H9 (cell line): ENCODE data around the gene CAMP. TPM values are rescaled to one million over a fixed set of nuclear protein-coding genes. Genes with fewer than 3 reads are reported as not detected.

Experiments used
- DNase-seq: peaks from one replicate; pipeline ENCODE4 v3.0.0-alpha.2; 2017
- H2AFZ ChIP-seq: one replicate; pipeline ENCODE4 v1.6.1; 2013; ENCODE audit warnings: mild to moderate bottlenecking, low read length, control low read depth, moderate library complexity
- H2AK5ac ChIP-seq: 2 replicates; pipeline ENCODE4 v1.6.1; 2013; ENCODE audit warnings: low read length, control low read depth, mixed read lengths; ENCODE audit not compliant: insufficient read length
- H2BK120ac ChIP-seq: one replicate; pipeline ENCODE4 v1.6.1; 2013; ENCODE audit warnings: low read depth, mild to moderate bottlenecking, low read length, control low read depth, inconsistent platforms; ENCODE audit not compliant: poor library complexity, severe bottlenecking
- H2BK12ac ChIP-seq: 2 replicates; pipeline ENCODE4 v1.6.1; 2013; ENCODE audit warnings: low read length, control low read depth, mixed read lengths, low read depth; ENCODE audit not compliant: insufficient read length
- H2BK15ac ChIP-seq: 2 replicates; pipeline ENCODE4 v1.6.1; 2013; ENCODE audit warnings: low read depth, low read length, control low read depth
- H2BK20ac ChIP-seq: one replicate; pipeline ENCODE4 v1.6.1; 2013; ENCODE audit warnings: low read depth, mild to moderate bottlenecking, low read length, control low read depth, inconsistent platforms; ENCODE audit not compliant: poor library complexity, severe bottlenecking
- H2BK5ac ChIP-seq: 2 replicates; pipeline ENCODE4 v1.6.1; 2013; ENCODE audit warnings: low read length, control low read depth, mixed read lengths; ENCODE audit not compliant: insufficient read length
- H3K14ac ChIP-seq: 2 replicates; pipeline ENCODE4 v1.6.1; 2013; ENCODE audit warnings: low read length, control low read depth; ENCODE audit not compliant: insufficient read depth
- H3K18ac ChIP-seq: 2 replicates; pipeline ENCODE4 v1.6.1; 2013; ENCODE audit warnings: low read depth, mild to moderate bottlenecking, mixed read lengths, low read length, control low read depth; ENCODE audit not compliant: insufficient read length
- H3K23ac ChIP-seq: 2 replicates; pipeline ENCODE4 v1.6.1; 2013; ENCODE audit warnings: low read length, control low read depth, mixed read lengths, low read depth; ENCODE audit not compliant: insufficient read length
- H3K23me2 ChIP-seq: 2 replicates; pipeline ENCODE4 v1.6.1; 2013; ENCODE audit warnings: low read depth, mild to moderate bottlenecking, mixed read lengths, low read length, control low read depth; ENCODE audit not compliant: insufficient read length, poor library complexity, severe bottlenecking
- H3K27ac ChIP-seq: 2 replicates; pipeline ENCODE4 v1.5.1; 2013; ENCODE audit warnings: low read length, control low read depth, mixed read lengths, low read depth; ENCODE audit not compliant: insufficient read length
- H3K27me3 ChIP-seq: 2 replicates; pipeline ENCODE4 v1.6.1; 2013; ENCODE audit warnings: low read length, control low read depth, inconsistent platforms; ENCODE audit not compliant: insufficient read depth
- H3K4ac ChIP-seq: 2 replicates; pipeline ENCODE4 v1.6.1; 2013; ENCODE audit warnings: low read depth, mild to moderate bottlenecking, control low read depth, inconsistent platforms, low read length, moderate library complexity
- H3K4me1 ChIP-seq: 2 replicates; pipeline ENCODE4 v1.6.1; 2013; ENCODE audit warnings: low read length, control low read depth, inconsistent platforms; ENCODE audit not compliant: insufficient read depth
- H3K4me2 ChIP-seq: 2 replicates; pipeline ENCODE4 v1.6.1; 2013; ENCODE audit warnings: low read length, control low read depth, mixed read lengths; ENCODE audit not compliant: insufficient read length, insufficient read depth
- H3K56ac ChIP-seq: 2 replicates; pipeline ENCODE4 v1.6.1; 2013; ENCODE audit warnings: low read depth, mild to moderate bottlenecking, mixed read lengths, low read length, control low read depth; ENCODE audit not compliant: insufficient read length
- H3K79me1 ChIP-seq: 2 replicates; pipeline ENCODE4 v1.6.1; 2013; ENCODE audit warnings: low read depth, mild to moderate bottlenecking, moderate library complexity, low read length, control low read depth, inconsistent platforms; ENCODE audit not compliant: insufficient read depth, poor library complexity, severe bottlenecking
- H3K79me2 ChIP-seq: 2 replicates; pipeline ENCODE4 v1.6.1; 2013; ENCODE audit warnings: low read length, control low read depth, inconsistent platforms; ENCODE audit not compliant: insufficient read depth
- H3K9ac ChIP-seq: 2 replicates; pipeline ENCODE4 v1.6.1; 2013; ENCODE audit warnings: low read length, control low read depth, mixed read lengths; ENCODE audit not compliant: insufficient read length; ENCODE audit errors: extremely low read depth
- H3K9me3 ChIP-seq: one replicate; pipeline ENCODE4 v1.6.1; 2013; ENCODE audit warnings: low read depth, low read length, inconsistent platforms; ENCODE audit not compliant: control insufficient read depth
- H3T11ph ChIP-seq: one replicate; pipeline ENCODE4 v1.6.1; 2013; ENCODE audit warnings: mild to moderate bottlenecking, low read length, control low read depth, inconsistent platforms
- H4K20me1 ChIP-seq: one replicate; pipeline ENCODE4 v1.6.1; 2013; ENCODE audit not compliant: control insufficient read depth, insufficient read length, insufficient read depth
- H4K5ac ChIP-seq: 2 replicates; pipeline ENCODE4 v1.6.1; 2013; ENCODE audit warnings: low read depth, mild to moderate bottlenecking, mixed read lengths, low read length, control low read depth; ENCODE audit not compliant: insufficient read length
- H4K8ac ChIP-seq: replicated peaks from 2 replicates; pipeline ENCODE4 v1.6.1; 2013; ENCODE audit warnings: low read length, control low read depth, mixed read lengths, low read depth; ENCODE audit not compliant: insufficient read length
- H4K91ac ChIP-seq: 2 replicates; pipeline ENCODE4 v1.6.1; 2013; ENCODE audit warnings: low read depth, mild to moderate bottlenecking, moderate library complexity, mixed read lengths, low read length, control low read depth; ENCODE audit not compliant: insufficient read length
- H3K27ac Mint-ChIP-seq, 3 experiments: 2 replicates in 2 of 3; 3 replicates in 1 of 3; pipeline ENCODE4 v1.8.0; 2020 to 2021; ENCODE audit warnings: mixed read lengths in 3 of 3, mild to moderate bottlenecking in 1 of 3, moderate library complexity in 1 of 3
- H3K27me3 Mint-ChIP-seq: 2 replicates; pipeline ENCODE4 v1.8.0; 2021; ENCODE audit warnings: low read depth, mild to moderate bottlenecking, moderate library complexity, mixed read lengths
- H3K36me3 Mint-ChIP-seq, 3 experiments: 2 replicates in 2 of 3; 3 replicates in 1 of 3; pipeline ENCODE4 v1.8.0; 2020 to 2021; ENCODE audit warnings: low read depth in 3 of 3, mixed read lengths in 3 of 3; ENCODE audit not compliant: insufficient read depth in 1 of 3
- H3K4me1 Mint-ChIP-seq, 2 experiments: 2 replicates each; pipeline ENCODE4 v1.8.0; 2020; ENCODE audit warnings: mixed read lengths in 2 of 2
- H3K4me3 Mint-ChIP-seq, 2 experiments: 2 replicates in 1 of 2; 3 replicates in 1 of 2; pipeline ENCODE4 v1.8.0; 2020 to 2021; ENCODE audit warnings: mild to moderate bottlenecking in 2 of 2, mixed read lengths in 2 of 2, moderate library complexity in 1 of 2
- H3K9me3 Mint-ChIP-seq, 2 experiments: 2 replicates in 1 of 2; 3 replicates in 1 of 2; pipeline ENCODE4 v1.8.0; 2020; ENCODE audit warnings: mild to moderate bottlenecking in 2 of 2, mixed read lengths in 2 of 2, moderate library complexity in 1 of 2
- WGBS: extraction: QIAGEN DNeasy Blood & Tissue Kit; methylation state at CpG from one replicate; pipeline ENCODE4 v1.1.7; 2013; ENCODE audit warnings: missing lambda C conversion rate, low lambda C conversion rate, mixed read lengths; ENCODE audit not compliant: insufficient read length; ENCODE audit errors: extremely low coverage; 5-methylcytosine and 5-hydroxymethylcytosine counted together
- total RNA-seq: library from RNA; stranded (reverse); gene quantifications from 2 replicates; pipeline ENCODE4 v1.2.1, GENCODE V29; 2021
- TF ChIP-seq, protein P1 (sequence below): fragments of 200-600 bp; sonication (generic); conservative IDR thresholded peaks from 3 replicates; pipeline ENCODE4 v1.8.0; 2021; ENCODE audit warnings: antibody characterized with exemption, mild to moderate bottlenecking

Gene CAMP
- total RNA-seq, 1 experiment from 2014 or later: not detected

DNA sequence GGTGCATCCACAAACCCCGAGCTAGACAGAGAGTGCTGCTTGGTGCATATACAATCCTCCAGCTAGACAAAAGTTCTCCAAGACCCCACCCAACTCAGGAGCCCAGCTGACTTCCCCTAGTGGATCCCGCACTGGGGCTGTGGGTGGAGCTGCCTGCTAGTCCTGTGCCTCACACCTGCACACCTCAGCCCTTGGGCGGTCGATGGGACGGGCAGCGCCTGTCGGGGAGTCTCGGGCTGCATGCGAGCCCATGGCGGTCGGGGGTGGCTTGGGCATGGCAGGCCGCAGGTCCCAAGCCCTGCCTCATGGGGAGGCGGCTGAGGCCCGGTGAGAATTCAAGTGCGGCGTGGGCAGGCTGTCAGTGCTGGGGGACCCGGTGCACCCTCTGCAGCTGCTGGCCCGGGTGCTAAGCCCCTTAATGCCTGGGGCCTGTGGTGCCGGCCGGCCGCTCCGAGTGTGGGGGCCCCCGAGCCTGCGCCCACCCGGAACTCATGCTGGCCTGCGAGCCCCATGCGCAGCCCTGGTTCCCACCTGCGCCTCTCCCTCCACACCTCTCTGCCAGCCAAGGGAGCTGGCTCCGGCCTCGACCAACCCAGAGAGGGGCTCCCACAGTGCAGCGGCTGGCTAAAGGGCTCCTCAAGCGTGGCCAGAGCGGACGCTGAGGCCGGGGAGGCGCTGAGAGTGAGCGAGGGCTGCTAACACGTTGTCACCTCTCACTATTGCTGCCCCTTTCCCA is 48.6 kb downstream of the CAMP start:
- H3K23ac ChIP-seq: no peak overlapping the region
- H3K18ac ChIP-seq: no peak overlapping the region
- no peak overlapping the region for H3K27ac ChIP-seq
- DNase-seq: peak; percentile 47
- H2BK12ac ChIP-seq: no peak overlapping the region
- no peak overlapping the region for H4K91ac ChIP-seq
- peaks cover 3% of the 10 kb centered on the region for H4K20me1 ChIP-seq
- peaks cover 15 to 23% of the 10 kb centered on the region in 2 experiments for H3K9me3 Mint-ChIP-seq
- H3K79me2 ChIP-seq: no peaks in the 10 kb centered on the region
- no peak overlapping the region for H2BK15ac ChIP-seq
- no peak overlapping the region for H2BK20ac ChIP-seq
- H4K8ac ChIP-seq: no peak overlapping the region
- no peak overlapping the region for H2AK5ac ChIP-seq
- no peak overlapping the region for H2AFZ ChIP-seq
- H3K27me3 ChIP-seq: no peaks in the 10 kb centered on the region
- H3K27me3 Mint-ChIP-seq: no peaks in the 10 kb centered on the region; the same call in 1 of the 2 replicates
- H2BK5ac ChIP-seq: no peak overlapping the region
- no peaks in the 10 kb centered on the region for H3K79me1 ChIP-seq
- no peak overlapping the region for H2BK120ac ChIP-seq
- H3K4me3 Mint-ChIP-seq: no peak overlapping the region
- H3K4ac ChIP-seq: no peak overlapping the region
- no peak overlapping the region for H3K14ac ChIP-seq
- peak overlapping the region in 1 of 3 experiments; percentile 16; a peak in 1 of 7 replicates for H3K27ac Mint-ChIP-seq
- TF ChIP-seq, protein P1, sequence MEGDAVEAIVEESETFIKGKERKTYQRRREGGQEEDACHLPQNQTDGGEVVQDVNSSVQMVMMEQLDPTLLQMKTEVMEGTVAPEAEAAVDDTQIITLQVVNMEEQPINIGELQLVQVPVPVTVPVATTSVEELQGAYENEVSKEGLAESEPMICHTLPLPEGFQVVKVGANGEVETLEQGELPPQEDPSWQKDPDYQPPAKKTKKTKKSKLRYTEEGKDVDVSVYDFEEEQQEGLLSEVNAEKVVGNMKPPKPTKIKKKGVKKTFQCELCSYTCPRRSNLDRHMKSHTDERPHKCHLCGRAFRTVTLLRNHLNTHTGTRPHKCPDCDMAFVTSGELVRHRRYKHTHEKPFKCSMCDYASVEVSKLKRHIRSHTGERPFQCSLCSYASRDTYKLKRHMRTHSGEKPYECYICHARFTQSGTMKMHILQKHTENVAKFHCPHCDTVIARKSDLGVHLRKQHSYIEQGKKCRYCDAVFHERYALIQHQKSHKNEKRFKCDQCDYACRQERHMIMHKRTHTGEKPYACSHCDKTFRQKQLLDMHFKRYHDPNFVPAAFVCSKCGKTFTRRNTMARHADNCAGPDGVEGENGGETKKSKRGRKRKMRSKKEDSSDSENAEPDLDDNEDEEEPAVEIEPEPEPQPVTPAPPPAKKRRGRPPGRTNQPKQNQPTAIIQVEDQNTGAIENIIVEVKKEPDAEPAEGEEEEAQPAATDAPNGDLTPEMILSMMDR: no peak
- H3T11ph ChIP-seq: no peak overlapping the region
- H3K4me1 Mint-ChIP-seq: peaks cover 23 to 24% of the 10 kb centered on the region in 2 experiments
- peaks cover 8% of the 10 kb centered on the region; the same call in 1 of the 2 replicates for H3K4me1 ChIP-seq
- H3K36me3 Mint-ChIP-seq: peaks cover 59 to 65% (median 65%) of the 10 kb centered on the region in 3 experiments
- no peak overlapping the region for H3K56ac ChIP-seq
- peaks cover 6% of the 10 kb centered on the region for H3K9me3 ChIP-seq
- WGBS: no CpG with 5 or more reads among the region's 38 CpGs
- no peak overlapping the region for H4K5ac ChIP-seq
- H3K23me2 ChIP-seq: no peaks in the 10 kb centered on the region
- no peak overlapping the region for H3K4me2 ChIP-seq
- H3K9ac ChIP-seq: no peak overlapping the region
